ENCODE measurements around the gene FBXL17. TPM values are rescaled to one million over a fixed set of nuclear protein-coding genes. Genes with fewer than 3 reads are reported as not detected.

FBXL17 gene
- total and polyA plus RNA-seq, 2 of the 4 experiments (the other 2 are of a cell fraction): 3.9 to 8.1 TPM

GRCh38 chr5:107835096-107835495, 546.8 kb downstream of the FBXL17 start:
- H2AK9ac ChIP-seq (replicated peaks; ENCODE audit: low read depth, low read length, poor library complexity): no peak overlapping the region

More at GRCh38 chr5:107835096-107835495, 546.8 kb downstream of the FBXL17 start:
- Histone ChIP-seq H3K23ac (ENCODE audit: low read depth, low read length) (no peak overlapping the region), H3K9me3 (ENCODE audit: control insufficient read depth, insufficient read depth, low read length) (no peaks in the 10 kb centered on the region), H2BK20ac (ENCODE audit: low read depth, low read length) (no peak overlapping the region), H3K4me3 (ENCODE audit: insufficient read depth, low read depth, low read length) (no peak overlapping the region), H4K8ac (ENCODE audit: low read depth in 2 of 2, low read length in 2 of 2) (no peak overlapping the region), H3K18ac (ENCODE audit: low read depth, low read length) (no peak overlapping the region), H2BK15ac (ENCODE audit: low read depth, low read length) (no peak overlapping the region), H3K27me3 (ENCODE audit: control insufficient read depth, insufficient read depth, low read length) (no peaks in the 10 kb centered on the region; the same call in 1 of the 2 replicates), H2AFZ (replicated peaks; ENCODE audit: low read length, poor library complexity) (no peak overlapping the region), H2BK120ac (ENCODE audit: low read depth, low read length) (no peak overlapping the region), H3K4me1 (ENCODE audit: control insufficient read depth, insufficient read depth, low read length) (peaks cover 4% of the 10 kb centered on the region), H3K27ac (ENCODE audit: insufficient read depth, low read length) (no peak overlapping the region), H4K91ac (ENCODE audit: insufficient read depth, low read depth, low read length) (no peak overlapping the region), H4K5ac (ENCODE audit: low read depth, low read length) (no peak overlapping the region), H3K56ac (ENCODE audit: extremely low read depth, insufficient read depth, low read length) (no peak overlapping the region), H3K79me1 (ENCODE audit: low read depth in 1 of 2, low read length in 2 of 2) (no peaks in the 10 kb centered on the region), H3K9ac (ENCODE audit: low read depth, low read length) (no peak overlapping the region), H2AK5ac (ENCODE audit: low read depth, low read length) (no peak overlapping the region), H3K4me2 (ENCODE audit: low read depth, low read length) (no peak overlapping the region), H3K9me1 (ENCODE audit: insufficient read depth, low read length) (peaks cover 5% of the 10 kb centered on the region; the same call in 1 of the 2 replicates), H3K36me3 (ENCODE audit: control insufficient read depth, insufficient read depth, low read length) (no peaks in the 10 kb centered on the region), H2BK5ac (ENCODE audit: low read depth, low read length, poor library complexity, severe bottlenecking) (no peak overlapping the region), H4K20me1 (ENCODE audit: insufficient read depth, low read length) (no peaks in the 10 kb centered on the region), H3K14ac (replicated peaks; ENCODE audit: low read depth, low read length) (no peak overlapping the region), H3K4ac (ENCODE audit: low read depth, low read length) (no peak overlapping the region)
- DNase-seq (no peak), ATAC-seq (ENCODE audit: low read depth) (no peak)
- CTCF ChIA-PET: no interaction called here
- dilution Hi-C loops (cut with HindIII; ENCODE audit: low sequenced_read_pairs, unreplicated experiment) (no loop called here), intact Hi-C loops (cut with micrococcal nuclease) (no loop called here), in situ Hi-C loops (cut with MboI; ENCODE audit: low sequenced_read_pairs) (no loop called here)
- TF ChIP-seq RFX5 (IDR thresholded peaks at IDR 0.05; ENCODE audit: low read depth, low read length) (no peak), CTCF (conservative IDR thresholded peaks at IDR 0.05; ENCODE audit: low read depth, low read length) (no peak), POLR2A (IDR thresholded peaks at IDR 0.05; ENCODE audit: low read depth, low read length) (no peak), FOS (IDR thresholded peaks at IDR 0.05; ENCODE audit: low read depth, low read length) (no peak), MAZ (IDR thresholded peaks at IDR 0.05; ENCODE audit: borderline replicate concordance, low read depth, low read length) (no peak), NFE2L2 (IDR thresholded peaks at IDR 0.05; ENCODE audit: low read depth, low read length) (no peak), BHLHE40 (IDR thresholded peaks at IDR 0.05; ENCODE audit: low read depth, low read length) (no peak), MAFK (IDR thresholded peaks at IDR 0.05; ENCODE audit: low read depth, low read length) (no peak), SMC3 (IDR thresholded peaks at IDR 0.05; ENCODE audit: low read depth, low read length) (no peak), CHD1 (IDR thresholded peaks at IDR 0.05; ENCODE audit: low read depth, low read length) (no peak), RCOR1 (IDR thresholded peaks at IDR 0.05; ENCODE audit: insufficient replicate concordance, low read length) (no peak)
- TF ChIP-seq, protein P1, sequence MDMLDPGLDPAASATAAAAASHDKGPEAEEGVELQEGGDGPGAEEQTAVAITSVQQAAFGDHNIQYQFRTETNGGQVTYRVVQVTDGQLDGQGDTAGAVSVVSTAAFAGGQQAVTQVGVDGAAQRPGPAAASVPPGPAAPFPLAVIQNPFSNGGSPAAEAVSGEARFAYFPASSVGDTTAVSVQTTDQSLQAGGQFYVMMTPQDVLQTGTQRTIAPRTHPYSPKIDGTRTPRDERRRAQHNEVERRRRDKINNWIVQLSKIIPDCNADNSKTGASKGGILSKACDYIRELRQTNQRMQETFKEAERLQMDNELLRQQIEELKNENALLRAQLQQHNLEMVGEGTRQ (IDR thresholded peaks at IDR 0.05; ENCODE audit: low read depth, low read length): no peak
- TF ChIP-seq, protein P2, sequence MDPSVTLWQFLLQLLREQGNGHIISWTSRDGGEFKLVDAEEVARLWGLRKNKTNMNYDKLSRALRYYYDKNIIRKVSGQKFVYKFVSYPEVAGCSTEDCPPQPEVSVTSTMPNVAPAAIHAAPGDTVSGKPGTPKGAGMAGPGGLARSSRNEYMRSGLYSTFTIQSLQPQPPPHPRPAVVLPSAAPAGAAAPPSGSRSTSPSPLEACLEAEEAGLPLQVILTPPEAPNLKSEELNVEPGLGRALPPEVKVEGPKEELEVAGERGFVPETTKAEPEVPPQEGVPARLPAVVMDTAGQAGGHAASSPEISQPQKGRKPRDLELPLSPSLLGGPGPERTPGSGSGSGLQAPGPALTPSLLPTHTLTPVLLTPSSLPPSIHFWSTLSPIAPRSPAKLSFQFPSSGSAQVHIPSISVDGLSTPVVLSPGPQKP (IDR thresholded peaks at IDR 0.05; ENCODE audit: borderline replicate concordance, low read depth, low read length): no peak
- POLR2A ChIA-PET (ENCODE audit: unreplicated experiment): no interaction called here
- BruUV-seq (replicated peaks): no TSS peak
- WGBS, 2 experiments (ENCODE audit: extremely low coverage in 2 of 2, insufficient read length in 1 of 2): no CpG with 5 or more reads among the region's 8 CpGs

Measured in IMR-90 (cell line).